Retinal pigment epithelial cell (primary cell): ENCODE results near the gene CD82.

Source experiments
- DNase-seq: peaks from one replicate; pipeline ENCODE4 v3.0.0-alpha.2; 2010; ENCODE audit warnings: low read depth
- H3K4me3 ChIP-seq: 2 replicates; pipeline ENCODE4 v1.5.1; 2011; ENCODE audit warnings: mild to moderate bottlenecking, low read length, control low read depth, moderate library complexity
- CTCF ChIP-seq: conservative IDR thresholded peaks from 2 replicates; pipeline ENCODE4 v1.5.1; 2011; ENCODE audit warnings: low read depth, low read length, control low read depth, inconsistent platforms

The CD82 gene

GRCh38 chr11:44608651-44608990, 43.2 kb downstream of the CD82 start:
- DNase-seq, result no peak
- H3K4me3 ChIP-seq, result no peak overlapping the region
- TF ChIP-seq CTCF, result no peak

- no peak overlapping the region for H3K4me3 ChIP-seq
- DNase-seq, result no peak
- TF ChIP-seq CTCF, result no peak
Measured at GRCh38 chr11:44608991-44609782, 43.7 kb downstream of the CD82 start.

GRCh38 chr11:44609783-44610155, 44.3 kb downstream of the CD82 start:
- no peak overlapping the region for H3K4me3 ChIP-seq
- DNase-seq, result no peak
- TF ChIP-seq CTCF, result no peak

- no peak for DNase-seq
- TF ChIP-seq CTCF, result no peak
- H3K4me3 ChIP-seq, result no peak overlapping the region
Measured at GRCh38 chr11:44610186-44610955, 44.9 kb downstream of the CD82 start.

- TF ChIP-seq CTCF, result no peak
- H3K4me3 ChIP-seq, result no peak overlapping the region
- DNase-seq, result no peak
Measured at GRCh38 chr11:44611088-44611487, 45.6 kb downstream of the CD82 start.

- DNase-seq, result no peak
- TF ChIP-seq CTCF, result no peak
- H3K4me3 ChIP-seq, result no peak overlapping the region
Measured at GRCh38 chr11:44611687-44612434, 46.4 kb downstream of the CD82 start.

GRCh38 chr11:44613153-44613552, 47.7 kb downstream of the CD82 start:
- no peak overlapping the region for H3K4me3 ChIP-seq
- no peak for TF ChIP-seq CTCF
- DNase-seq, result no peak
